Vagina (tissue), 2 donors: ENCODE results near the gene CAMKMT. TPM values are rescaled to one million over a fixed set of nuclear protein-coding genes. Genes with fewer than 3 reads are reported as not detected.

Experiments
- DNase-seq, 2 donors: peaks; one replicate each; pipeline ENCODE4 v3.0.0-alpha.2; 2017; ENCODE audit errors: extremely low spot score in 2 of 2
- H3K27ac ChIP-seq: fragments of 200-600 bp; sonication (generic); one replicate; pipeline ENCODE4 v1.5.1; 2019
- H3K27me3 ChIP-seq: fragments of 200-600 bp; sonication (generic); one replicate; pipeline ENCODE4 v1.5.1; 2019
- H3K36me3 ChIP-seq, 2 donors: fragments of 200-600 bp; sonication (generic); one replicate each; pipeline ENCODE4 v1.5.1; 2017 to 2019
- H3K4me1 ChIP-seq: fragments of 200-600 bp; sonication (generic); one replicate; pipeline ENCODE4 v1.5.1; 2019
- H3K4me3 ChIP-seq, 2 donors: fragments of 200-600 bp; sonication (generic); 1 replicate in 1 of 2; 2 replicates in 1 of 2; pipeline ENCODE4 v1.5.1; 2016 to 2019
- H3K9me3 ChIP-seq: fragments of 200-600 bp; sonication (generic); one replicate; pipeline ENCODE4 v1.5.1; 2019
- POLR2A ChIP-seq, 2 donors: fragments of 450-650 bp; IDR thresholded peaks; one replicate each; pipeline ENCODE4 v1.6.1; 2017; ENCODE audit warnings: antibody characterized with exemption in 2 of 2, mild to moderate bottlenecking in 2 of 2, moderate library complexity in 2 of 2
- POLR2AphosphoS5 ChIP-seq, 2 donors: sonication (generic); formaldehyde crosslinking; IDR thresholded peaks; one replicate each; pipeline ENCODE4 v1.9.0; 2017; ENCODE audit warnings: antibody characterized with exemption in 2 of 2, mild to moderate bottlenecking in 2 of 2, low read depth in 1 of 2; ENCODE audit not compliant: insufficient read depth in 1 of 2
- intact Hi-C: fragments of 100-400 bp; cut with DNase I; formaldehyde crosslinking; loops from one replicate; pipeline ENCODE4 v1.15.1; 2023
- total RNA-seq: library from RNA; depleted of rRNA; stranded (reverse); fragments of >200 nt; gene quantifications from one replicate; pipeline ENCODE4 v1.2.3, GENCODE V29; 2016
- TF ChIP-seq, protein P1 (sequence below), 3 experiments: fragments of 450-650 bp in 2 of 3; fragments of 200-600 bp in 1 of 3; sonication (generic) in 1 of 3; IDR thresholded peaks; one replicate each; pipeline ENCODE4 v1.5.1; 2017 to 2019; ENCODE audit warnings: antibody characterized with exemption in 3 of 3, mild to moderate bottlenecking in 2 of 3, moderate library complexity in 2 of 3

The CAMKMT gene
- total RNA-seq, 1 donor from 2014 or later = 21.1 TPM

DNA sequence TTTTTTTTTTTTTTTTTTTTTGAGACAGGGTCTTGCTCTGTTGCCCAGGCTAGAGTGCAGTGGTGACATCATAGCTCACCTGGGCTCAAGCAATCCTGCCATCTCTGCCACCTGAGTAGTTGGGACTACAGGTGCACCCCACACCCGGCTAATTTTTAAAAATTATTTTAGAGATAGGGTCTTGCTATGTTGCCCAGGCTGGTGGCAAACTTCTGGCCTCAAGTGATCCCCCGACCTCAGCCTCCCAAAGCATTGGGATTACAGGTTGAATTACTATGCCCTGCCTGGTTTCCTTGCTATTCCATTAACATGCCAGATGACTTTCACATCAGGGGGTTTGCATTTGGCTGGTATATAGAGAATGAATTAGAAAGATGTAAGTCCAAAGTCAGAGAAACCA lies 253.2 kb downstream of the CAMKMT start:
- no peak for DNase-seq
- no peak for TF ChIP-seq POLR2A (IDR thresholded peaks at IDR 0.05)
- TF ChIP-seq, protein P1, sequence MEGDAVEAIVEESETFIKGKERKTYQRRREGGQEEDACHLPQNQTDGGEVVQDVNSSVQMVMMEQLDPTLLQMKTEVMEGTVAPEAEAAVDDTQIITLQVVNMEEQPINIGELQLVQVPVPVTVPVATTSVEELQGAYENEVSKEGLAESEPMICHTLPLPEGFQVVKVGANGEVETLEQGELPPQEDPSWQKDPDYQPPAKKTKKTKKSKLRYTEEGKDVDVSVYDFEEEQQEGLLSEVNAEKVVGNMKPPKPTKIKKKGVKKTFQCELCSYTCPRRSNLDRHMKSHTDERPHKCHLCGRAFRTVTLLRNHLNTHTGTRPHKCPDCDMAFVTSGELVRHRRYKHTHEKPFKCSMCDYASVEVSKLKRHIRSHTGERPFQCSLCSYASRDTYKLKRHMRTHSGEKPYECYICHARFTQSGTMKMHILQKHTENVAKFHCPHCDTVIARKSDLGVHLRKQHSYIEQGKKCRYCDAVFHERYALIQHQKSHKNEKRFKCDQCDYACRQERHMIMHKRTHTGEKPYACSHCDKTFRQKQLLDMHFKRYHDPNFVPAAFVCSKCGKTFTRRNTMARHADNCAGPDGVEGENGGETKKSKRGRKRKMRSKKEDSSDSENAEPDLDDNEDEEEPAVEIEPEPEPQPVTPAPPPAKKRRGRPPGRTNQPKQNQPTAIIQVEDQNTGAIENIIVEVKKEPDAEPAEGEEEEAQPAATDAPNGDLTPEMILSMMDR (IDR thresholded peaks at IDR 0.05) = no peak
- no peak for TF ChIP-seq POLR2AphosphoS5 (IDR thresholded peaks at IDR 0.05; ENCODE audit: insufficient read depth in 1 of 2, low read depth in 1 of 2)
- Histone ChIP-seq H3K36me3 (no peaks in the 10 kb centered on the region), H3K4me3 (no peak overlapping the region), H3K27ac (no peak overlapping the region), H3K9me3 (no peaks in the 10 kb centered on the region), H3K27me3 (no peaks in the 10 kb centered on the region), H3K4me1 (no peaks in the 10 kb centered on the region)
- intact Hi-C loops = no loop called here

DNA sequence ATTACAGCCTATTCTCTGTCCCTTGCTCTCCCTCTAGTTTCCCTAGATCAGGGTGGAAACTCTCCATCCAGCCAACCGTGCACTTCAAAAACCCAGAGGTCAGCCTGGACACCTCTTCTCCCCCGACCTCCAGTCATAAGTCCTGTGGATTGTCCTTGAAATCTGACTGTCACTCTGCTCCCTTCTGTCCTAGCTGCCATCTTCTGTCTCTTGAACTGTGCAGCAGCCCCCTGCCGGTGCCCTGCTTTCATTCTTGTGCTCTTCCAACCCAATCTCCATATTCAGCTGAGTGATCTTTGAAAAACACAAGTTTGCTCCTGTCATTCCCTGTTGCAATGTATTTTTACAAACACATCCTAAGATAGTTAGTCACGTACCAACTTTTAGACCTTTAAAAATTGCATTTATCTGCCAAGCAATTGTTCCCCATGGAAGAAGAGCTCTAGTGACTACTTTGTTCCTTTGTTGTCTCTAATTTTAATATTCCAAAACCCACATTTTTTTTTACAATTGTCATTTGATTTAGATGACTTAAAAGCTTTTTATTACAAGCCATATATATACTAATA lies 254.3 kb downstream of the CAMKMT start:
- Histone ChIP-seq H3K9me3 (no peaks in the 10 kb centered on the region), H3K4me1 (no peaks in the 10 kb centered on the region), H3K27me3 (no peaks in the 10 kb centered on the region), H3K4me3 (no peak overlapping the region), H3K36me3 (no peaks in the 10 kb centered on the region), H3K27ac (no peak overlapping the region)
- intact Hi-C loops = no loop called here
- no peak for DNase-seq
- TF ChIP-seq POLR2AphosphoS5 (IDR thresholded peaks at IDR 0.05; ENCODE audit: insufficient read depth in 1 of 2, low read depth in 1 of 2) = no peak
- TF ChIP-seq, protein P1 (IDR thresholded peaks at IDR 0.05) = no peak
- TF ChIP-seq POLR2A (IDR thresholded peaks at IDR 0.05) = no peak

DNA sequence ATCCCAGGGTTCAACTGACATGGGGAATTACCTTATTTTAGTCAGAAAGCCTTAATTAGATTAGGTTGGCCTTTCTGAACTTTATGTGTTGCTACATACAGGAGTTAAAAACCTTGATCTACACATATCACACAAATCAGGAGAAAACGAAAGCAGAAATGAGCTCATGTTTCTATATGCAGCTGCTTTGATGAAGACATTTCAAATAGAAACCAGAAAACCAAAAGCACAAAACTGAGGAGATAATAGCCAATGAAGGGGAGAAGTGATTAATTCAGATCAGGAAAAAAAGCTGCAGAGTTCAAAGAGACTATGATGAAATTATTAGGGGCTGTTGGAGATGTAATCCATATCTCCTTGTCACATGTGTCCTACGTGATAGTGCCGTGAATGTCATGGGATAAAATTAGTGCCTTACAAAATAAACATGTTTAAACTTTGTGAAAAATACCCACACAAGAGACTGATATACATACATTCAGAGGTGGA lies 255.0 kb downstream of the CAMKMT start:
- no peaks in the 10 kb centered on the region for H3K27me3 ChIP-seq
- intact Hi-C loops = no loop called here
- no peak for TF ChIP-seq POLR2A (IDR thresholded peaks at IDR 0.05)
- TF ChIP-seq, protein P1 (IDR thresholded peaks at IDR 0.05) = no peak
- no peak for TF ChIP-seq POLR2AphosphoS5 (IDR thresholded peaks at IDR 0.05; ENCODE audit: insufficient read depth in 1 of 2, low read depth in 1 of 2)

DNA sequence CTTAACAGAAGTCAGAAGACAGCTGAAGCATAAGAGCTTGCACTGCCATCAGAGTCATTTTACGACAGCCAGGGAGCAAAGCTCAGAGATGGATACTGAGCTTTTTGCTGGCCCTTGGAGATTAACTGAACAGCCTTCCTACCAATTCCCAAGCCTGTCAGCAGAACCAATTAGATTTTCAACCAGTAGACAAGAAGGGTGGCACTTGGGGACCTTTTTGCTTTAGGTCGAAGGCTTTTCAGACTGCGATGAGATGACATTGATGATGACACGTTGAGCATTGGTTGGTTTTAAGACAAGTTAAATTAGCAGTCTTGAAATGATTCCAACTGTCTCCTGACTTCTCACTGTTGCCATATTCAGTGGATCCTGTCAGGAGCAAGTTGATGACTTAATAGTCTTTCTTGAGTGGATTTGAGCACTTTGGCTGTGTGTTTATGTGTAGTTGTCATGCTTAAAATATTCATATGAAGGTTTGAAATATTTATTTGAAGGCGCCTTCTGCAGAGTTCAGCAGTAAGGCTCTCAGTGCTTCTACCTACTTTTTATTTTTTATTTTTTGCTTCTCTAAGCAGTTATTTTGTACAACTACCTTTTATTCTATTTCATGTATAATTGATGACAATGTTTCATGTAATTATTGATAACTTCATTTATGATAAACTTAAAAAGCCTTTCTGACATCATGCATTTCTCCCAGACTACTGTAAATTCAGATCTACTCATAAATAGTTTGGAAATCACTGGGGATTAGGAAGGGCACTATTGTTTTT lies 256.7 kb downstream of the CAMKMT start:
- H3K27ac ChIP-seq = no peak overlapping the region
- H3K4me3 ChIP-seq = no peak overlapping the region
- no peaks in the 10 kb centered on the region for H3K4me1 ChIP-seq
- intact Hi-C loops = no loop called here
- H3K27me3 ChIP-seq = no peaks in the 10 kb centered on the region
- no peaks in the 10 kb centered on the region for H3K9me3 ChIP-seq
- TF ChIP-seq, protein P1 (IDR thresholded peaks at IDR 0.05) = no peak
- TF ChIP-seq POLR2A (IDR thresholded peaks at IDR 0.05) (no peak), POLR2AphosphoS5 (IDR thresholded peaks at IDR 0.05; ENCODE audit: insufficient read depth in 1 of 2, low read depth in 1 of 2) (no peak)
- H3K36me3 ChIP-seq = no peaks in the 10 kb centered on the region
- no peak for DNase-seq

More for the DNA sequence above, 255.0 kb downstream of the CAMKMT start:
- H3K4me1 ChIP-seq = no peaks in the 10 kb centered on the region
- H3K9me3 ChIP-seq = no peaks in the 10 kb centered on the region
- DNase-seq = no peak
- H3K27ac ChIP-seq = no peak overlapping the region
- H3K36me3 ChIP-seq = no peaks in the 10 kb centered on the region
- no peak overlapping the region for H3K4me3 ChIP-seq
